Brain pericyte (primary cell): ENCODE data around the gene HMGXB3.
A peak's percentile ranks its signal among the peaks of the same experiment; 100 is the strongest.
"Not testable (repeated sequence)": the region's sequence is repeated elsewhere in the genome, so short reads cannot be mapped to it uniquely, and the experiment has no call there.

ENCODE experiments used
- DNase-seq: peaks from one replicate; pipeline ENCODE4 v3.0.0-alpha.2; 2012; ENCODE audit warnings: low read depth, low spot score

Gene HMGXB3

DNA sequence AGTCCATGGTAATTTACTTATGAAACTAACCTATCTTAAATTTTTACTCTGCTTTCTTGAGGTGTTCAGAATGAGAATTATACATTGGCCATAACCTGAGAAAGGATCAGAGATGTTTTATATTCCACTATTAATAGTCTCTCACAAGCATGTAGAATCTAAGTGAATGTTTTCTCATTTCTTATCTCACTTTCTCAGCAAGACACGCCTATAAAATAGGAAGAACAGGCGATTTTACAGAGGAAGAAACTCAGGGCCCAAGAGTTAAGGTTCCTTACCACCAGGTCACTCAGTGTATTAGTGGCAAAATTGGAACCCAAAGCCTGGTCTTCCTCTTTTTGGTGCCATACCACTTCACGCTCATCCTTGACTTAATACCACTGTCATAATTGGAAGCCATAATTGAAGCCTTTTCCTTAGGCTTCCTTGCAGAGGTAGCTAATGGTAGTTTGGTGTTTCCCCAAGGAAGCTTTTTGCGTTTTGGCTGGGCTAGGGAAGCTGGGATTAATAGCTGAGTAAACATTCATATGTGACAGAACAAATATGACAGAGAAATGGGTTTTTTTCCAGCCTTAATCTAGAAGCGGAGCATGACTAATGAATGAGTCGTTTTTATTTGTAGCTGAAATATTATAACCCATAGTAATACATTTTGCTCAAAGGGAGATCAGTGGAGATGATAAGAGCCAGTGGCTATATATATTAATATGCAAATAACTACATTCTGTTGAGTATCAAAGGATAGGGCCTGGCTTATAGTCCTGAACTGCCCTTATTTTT is 16.9 kb downstream of the HMGXB3 start:
- no peak for DNase-seq

DNA sequence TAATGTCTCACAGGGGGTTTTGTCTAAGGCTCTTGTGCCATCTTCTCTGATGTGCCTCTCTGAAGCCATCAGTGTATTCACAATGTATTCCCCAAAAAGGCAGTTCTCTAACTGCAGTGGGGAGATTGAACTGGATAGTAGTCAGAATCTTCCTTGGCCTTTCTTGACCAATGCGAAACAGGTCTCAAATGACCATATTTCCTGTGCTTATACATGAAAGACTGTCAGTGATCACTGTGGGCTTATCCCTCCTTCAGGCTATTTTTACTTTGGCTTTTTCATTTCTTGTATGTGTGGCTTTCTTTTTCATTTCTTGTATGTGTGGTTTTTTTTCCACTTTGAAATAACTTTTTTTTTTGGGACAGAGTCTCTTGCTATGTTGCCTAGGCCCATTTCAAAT is 19.7 kb downstream of the HMGXB3 start:
- DNase-seq = no peak

DNA sequence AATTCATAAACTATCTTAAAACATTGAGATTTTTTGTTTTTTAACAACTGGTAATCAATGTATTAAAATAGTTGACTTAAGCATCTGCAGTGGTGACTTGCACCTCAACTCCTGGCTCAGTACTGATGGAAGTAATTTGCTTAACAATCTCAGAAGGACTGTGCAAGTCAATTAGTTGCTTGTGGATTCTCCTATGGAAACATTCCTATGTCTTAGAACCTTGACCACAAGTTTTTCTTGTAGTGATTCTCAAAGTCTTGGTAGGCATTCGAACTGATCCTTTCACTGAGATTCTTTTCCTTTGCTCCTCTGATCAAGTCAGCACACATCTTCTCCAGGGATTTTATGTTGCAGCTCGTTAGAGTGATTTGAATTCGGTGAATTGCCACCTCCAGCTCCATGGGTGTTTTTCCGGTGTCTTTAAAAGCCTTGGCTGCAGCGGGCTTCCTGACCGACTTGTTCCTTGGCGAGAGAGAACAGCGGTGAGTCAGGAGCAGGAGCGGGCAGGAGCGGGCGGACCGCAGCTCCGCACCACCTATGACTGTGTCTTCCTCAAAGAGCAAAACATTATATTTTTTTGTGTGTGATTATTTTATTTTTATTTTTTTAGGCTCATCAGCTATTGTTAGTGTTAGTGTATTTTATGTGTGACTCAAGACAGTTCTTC is 21.1 kb downstream of the HMGXB3 start:
- no peak for DNase-seq

DNA sequence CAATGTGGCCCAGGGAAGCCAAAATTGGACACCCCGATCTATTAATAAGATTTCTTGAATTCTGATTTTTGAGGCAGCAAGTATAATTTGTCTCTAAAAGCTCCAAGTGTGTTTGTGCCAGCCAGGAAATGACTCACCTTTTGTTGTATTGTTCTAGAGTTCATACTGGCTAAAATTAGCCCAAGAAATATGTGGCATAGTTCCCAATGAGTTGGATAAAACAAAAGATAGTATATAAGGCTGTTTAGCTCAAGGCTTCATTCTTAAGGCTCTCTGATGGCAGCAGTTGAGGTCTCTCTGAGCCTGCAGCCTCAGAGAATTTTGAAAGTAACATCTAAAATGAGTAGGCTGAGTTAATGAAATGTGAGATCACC is 21.6 kb downstream of the HMGXB3 start:
- no peak for DNase-seq

DNA sequence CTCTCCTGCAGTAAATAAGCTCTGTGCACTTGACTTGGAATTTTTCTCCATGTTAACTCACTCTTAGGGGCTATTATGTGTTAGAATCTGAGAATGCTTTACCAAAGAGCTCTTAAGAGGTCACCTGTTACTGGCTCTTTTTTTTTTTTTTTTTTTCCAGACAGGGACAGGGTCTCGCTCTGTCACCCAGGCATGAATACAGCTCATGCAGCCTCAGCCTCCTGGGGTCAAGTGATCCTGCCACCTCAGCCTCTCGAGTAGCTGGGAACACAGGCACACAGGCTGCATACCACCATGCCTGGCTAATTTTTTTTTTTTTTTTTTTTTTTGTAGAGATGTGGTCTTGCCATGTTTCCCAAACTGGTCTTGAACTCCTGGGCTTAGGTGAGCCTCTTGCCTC is 22.1 kb downstream of the HMGXB3 start:
- DNase-seq = no peak

DNA sequence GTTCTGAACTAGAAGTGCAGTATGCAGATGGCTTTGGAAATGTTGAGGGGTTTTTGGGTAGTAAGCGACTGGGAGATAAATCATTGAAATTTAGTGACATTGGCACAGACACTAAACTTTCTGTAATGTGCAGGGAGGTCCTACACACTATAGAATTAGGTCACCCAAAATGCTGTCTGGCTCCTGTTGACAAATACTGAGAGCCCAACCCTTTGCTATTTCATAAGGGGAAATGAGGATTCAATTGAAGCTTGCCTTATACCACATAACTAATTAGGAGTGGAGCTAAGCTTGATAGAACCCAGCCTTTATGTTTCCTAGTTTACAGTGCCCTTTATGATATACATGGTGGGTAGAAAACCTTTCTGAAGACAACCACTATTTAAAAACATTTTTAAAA is 22.6 kb downstream of the HMGXB3 start:
- no peak for DNase-seq

DNA sequence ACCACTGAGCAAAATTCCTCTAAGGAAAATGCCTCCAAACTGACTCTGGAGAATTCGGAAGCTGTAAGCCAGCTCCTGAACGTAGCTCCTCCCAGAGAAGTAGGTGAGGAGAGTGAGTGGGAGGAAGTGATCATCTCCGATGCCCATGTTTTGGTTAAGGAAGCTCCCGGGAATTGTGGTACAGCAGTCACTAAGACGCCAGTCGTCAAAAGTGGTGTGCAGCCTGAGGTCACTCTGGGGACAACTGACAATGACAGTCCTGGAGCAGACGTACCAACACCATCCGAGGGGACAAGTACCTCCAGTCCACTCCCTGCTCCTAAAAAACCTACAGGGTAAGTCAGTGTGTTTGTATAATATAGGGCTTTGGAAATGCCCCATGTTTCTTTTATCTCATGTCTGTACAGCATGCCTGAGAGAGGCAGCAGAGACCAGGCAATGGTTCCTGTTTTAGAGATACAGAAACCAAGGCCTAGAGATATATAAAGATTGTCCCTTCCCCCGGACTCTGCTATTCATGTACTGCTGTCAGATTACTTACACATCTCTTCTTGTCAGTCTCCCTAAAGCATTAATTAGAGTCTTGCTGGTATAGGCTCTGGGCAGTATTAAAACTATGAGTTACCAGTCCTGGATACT is 23.9 kb downstream of the HMGXB3 start:
- DNase-seq = no peak

DNA sequence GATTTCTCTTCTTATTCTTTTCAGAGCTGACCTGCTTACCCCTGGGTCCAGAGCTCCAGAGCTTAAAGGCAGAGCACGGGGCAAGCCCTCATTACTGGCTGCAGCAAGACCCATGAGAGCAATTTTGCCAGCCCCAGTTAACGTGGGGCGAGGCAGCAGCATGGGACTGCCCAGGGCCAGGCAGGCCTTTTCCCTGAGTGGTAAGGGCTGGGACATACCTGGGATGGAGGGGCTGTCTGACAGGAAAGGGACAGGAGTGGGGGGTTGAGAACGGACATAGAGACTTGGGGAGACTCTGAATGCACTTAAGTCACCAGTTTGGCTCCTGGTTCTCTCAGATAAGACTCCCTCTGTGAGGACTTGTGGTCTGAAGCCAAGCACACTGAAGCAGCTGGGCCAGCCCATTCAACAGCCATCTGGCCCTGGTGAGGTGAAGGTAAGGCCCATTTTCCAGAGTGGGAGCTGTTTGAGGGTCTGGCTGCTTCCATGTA is 26.2 kb downstream of the HMGXB3 start:
- DNase-seq = no peak

DNA sequence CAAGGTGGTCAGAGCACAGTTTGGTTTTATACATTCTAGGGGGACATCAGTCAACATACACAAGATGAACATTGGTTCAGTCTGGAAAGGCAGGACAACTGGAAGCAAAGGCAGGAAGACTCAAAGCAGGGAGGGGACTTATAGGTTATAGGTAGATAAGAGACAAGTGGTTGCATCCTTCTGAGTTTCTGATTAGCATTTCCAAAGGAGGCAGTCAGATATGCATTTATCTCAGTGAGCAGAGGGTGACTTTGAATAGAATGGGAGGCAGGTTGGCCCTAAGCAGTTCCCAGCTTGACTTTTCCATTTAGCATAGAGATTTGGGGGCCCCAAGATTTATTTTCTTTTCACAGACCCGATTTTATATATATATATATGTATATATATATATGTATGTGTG is 27.5 kb downstream of the HMGXB3 start:
- DNase-seq = not testable (repeated sequence)

DNA sequence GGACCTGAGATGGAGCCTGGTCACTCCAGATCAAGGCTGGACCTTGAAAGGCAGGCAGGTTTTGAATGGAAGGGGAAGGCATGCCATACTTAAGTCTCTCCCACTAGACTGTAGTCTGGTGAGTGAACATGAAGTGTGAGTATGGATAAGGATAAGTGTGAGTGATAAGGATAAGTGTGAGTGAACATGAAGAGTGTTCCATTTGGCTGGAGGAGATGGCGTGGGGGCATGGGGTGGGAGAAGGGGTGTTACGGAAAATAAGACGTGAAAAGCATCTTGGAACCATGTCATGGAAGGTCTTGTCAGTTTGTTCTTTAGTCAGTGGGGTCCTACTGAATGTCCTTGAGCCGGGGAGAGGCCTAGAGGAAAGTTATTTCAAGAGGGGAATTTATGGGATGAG is 32.8 kb downstream of the HMGXB3 start:
- DNase-seq = no peak

DNA sequence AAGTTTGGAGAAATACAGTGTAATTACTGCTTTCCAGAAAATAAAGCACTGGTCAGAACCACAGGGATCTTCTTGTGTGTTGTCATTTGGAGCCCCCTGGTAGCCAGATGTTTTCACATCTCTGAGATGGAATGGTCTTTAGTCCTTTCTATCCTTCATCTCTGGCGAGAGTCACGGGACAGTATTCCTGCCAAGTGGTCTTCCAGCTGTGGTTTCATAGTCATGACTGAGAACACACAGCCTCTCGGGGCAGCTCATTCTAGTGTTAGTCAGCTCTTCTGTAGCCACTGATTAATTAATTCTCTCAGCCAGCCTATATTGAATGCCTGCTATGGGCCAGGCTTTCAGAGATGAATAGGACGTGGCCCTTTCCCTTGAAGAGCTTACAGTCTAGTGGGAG is 34.1 kb downstream of the HMGXB3 start:
- DNase-seq = no peak

DNA sequence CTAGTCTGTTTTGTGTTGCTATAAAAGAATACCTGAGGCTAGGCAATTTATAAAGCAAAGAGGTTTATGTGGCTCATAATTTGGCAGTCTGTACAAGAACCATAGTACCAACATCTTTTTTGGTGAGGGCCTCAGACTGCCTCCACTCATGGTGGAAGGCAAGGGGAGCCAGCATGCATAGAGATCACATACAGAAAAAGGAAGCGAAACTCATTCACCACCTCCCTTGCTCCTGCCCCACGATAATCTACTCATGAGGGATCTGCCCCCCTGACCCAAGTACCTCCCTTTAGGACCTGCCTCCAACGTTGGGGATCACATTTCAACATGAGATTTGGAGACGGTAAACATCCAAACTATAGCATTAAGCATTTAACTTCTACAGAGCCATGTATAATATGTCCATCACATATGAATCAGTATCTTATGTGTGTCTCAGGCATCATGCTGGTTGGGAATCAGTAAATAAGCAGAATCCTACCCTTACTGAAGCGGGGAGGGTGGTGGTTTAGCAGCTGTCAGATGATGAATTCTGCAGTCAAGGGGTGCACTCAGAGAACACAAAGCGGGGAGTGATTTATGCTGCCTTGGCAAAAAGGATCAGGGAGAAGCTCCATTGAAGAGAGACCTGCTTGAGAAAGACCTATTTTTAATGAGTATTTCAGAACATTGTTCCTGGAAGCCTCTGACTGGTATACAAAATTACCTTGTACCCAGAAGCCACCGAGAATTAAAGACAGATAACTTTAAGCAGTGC is 34.8 kb downstream of the HMGXB3 start:
- no peak for DNase-seq

DNA sequence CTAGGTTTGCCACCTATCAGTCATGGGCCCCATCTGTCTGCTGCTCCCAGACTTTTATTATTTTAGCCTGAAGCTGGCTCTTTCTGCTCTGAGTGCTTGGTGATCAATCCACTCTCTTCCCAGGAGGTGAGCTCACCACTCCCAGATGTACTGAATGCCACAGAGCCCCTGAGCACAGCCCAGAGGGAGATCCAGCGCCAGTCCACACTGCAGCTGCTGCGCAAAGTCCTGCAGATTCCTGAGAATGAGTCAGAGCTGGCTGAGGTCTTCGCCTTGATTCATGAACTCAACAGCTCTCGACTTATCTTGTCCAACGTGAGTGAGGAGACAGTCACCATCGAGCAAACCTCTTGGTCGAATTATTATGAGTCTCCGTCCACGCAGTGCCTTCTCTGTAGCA is 36.0 kb downstream of the HMGXB3 start:
- DNase-seq = peak; percentile 91

DNA sequence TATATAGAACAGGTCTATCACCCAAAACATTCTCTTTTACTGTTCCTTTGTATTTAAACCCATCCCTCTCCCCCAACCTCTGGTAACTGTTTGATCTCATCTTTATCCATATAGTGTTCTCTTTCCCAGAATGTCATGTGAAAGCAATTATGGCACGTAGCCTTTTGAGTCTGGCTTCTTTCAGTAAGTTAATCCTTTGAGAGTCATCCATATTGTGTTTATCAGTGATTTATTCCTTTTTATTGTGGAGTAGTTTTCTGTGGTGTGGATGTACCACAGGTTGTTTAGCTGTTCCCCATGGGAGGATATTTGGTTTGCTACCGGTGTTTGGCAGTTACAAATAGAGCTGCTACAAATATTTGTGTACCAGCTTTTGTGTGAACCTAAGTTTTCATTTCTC is 38.0 kb downstream of the HMGXB3 start:
- DNase-seq = no peak

DNA sequence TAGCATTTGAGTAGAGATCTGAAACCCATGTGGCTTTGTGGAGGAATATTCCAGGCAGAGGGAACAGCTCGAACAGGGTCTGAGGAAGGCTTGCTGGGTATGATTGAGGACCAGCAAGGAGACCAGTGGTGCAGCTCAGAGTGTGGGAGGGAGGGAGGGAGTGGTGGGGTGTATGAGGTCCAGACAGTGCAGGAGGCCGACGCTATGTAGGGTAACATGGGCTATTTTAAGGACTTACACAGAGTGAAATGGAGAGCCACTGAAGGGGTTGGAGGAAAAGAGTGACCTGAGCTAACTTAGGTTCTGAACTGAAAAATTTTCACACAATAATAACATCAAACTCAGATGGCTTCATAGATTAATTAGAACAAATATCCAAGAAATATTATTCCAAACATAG is 41.9 kb downstream of the HMGXB3 start:
- no peak for DNase-seq

DNA sequence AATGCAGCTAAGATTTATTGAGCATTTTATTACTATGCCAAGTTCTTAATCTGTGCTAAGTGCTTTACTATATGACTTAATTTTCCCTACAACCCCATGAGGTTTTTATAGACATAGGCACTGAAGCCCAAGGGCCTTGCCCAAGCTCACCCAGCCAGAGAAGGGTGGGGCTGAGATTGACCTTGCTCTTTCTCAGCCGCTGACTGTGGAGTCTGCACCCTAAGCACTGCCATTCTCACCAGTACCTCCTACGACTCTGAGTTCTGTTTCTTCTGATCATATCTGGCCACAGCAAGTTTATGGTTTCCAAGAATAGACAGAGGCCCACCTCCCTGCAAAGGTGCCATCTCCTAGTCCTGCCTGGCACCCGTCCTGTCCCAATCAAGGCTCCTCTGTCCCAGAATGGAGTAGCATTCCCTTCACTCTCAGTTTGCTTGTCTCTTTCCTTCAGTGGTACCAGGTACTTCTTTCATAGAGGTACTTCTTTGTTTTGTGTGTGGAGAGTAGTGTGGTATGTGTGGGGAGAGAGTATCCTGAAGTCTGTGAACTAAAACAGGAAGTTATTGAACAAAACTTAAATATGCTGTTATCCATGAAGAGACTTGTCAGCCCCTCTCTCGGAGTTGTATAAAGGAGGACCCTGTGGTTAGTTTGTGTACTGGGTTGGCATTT is 43.3 kb downstream of the HMGXB3 start:
- no peak for DNase-seq

DNA sequence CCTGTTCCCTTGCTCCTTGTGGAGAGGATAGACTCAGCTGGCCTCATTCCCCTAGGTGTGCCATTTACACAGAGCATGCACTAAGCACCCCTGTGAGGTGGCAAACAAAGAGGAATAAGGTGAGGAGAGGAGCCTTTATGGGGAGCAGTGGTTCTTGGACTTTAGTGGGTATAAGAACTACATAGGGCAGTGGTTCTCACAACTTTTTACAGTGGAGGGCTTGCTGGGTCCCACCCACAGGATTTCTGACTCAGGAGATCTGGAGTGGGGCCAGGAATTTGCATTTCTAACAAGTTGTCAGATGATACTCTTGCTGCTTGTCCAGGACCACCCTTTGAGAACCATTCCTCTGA is 43.8 kb downstream of the HMGXB3 start:
- DNase-seq = peak; percentile 57

DNA sequence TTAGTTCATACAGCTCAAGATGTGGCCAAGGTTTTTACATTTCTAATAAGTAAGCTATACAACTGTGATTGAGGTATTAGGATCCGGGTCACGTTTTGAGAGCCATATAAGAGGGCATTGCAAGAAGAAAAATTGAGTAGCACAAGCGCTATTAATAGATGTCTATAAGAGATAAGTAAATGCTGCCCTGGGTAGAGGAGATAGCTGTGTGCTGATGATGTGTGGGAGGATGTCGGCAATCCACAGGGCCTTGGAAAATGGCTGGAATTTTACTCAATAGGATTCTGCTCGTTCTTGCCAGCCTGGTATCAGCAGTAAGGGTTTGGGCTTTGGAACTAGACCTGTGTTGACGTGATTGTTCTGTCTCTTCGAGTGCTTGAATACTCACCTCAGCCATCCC is 44.2 kb downstream of the HMGXB3 start:
- DNase-seq = no peak

DNA sequence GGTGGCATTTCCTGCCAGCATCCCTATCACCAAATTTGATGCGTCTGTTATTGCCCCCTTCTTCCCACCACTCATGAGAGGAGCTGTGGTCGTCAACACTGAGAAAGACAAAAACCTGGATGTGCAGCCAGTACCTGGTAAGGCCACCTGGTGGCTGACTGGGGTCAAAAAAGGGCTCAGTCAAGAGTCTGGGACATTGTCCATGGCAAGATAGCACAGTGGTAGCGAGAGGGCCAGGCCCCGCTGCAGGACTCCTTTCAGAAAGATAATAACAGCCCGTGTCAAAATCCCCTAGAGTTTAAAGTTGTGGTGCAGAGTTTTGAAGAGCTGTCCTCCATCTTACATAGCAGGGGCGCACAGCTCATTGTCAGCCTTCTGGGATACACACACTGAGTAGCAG is 45.0 kb downstream of the HMGXB3 start:
- DNase-seq = no peak

DNA sequence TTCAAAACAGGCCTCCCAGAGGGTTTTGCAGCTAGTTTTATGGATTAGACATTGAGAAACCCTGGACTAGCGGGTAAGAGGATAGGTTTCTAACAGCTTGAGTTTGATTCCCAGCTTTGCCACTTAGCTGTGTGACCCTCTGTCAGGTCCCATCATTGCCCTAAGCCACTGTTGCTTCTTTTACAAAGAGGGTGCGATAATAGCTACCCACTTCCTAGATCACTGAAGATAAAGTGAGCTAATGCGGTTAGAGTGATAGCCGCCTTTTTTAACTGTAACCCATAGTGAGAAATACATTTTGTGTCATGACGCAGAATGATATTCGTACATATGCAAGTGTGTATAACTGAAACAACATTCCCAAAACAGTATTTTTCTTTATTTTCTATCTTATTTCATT is 45.5 kb downstream of the HMGXB3 start:
- no peak for DNase-seq

DNA sequence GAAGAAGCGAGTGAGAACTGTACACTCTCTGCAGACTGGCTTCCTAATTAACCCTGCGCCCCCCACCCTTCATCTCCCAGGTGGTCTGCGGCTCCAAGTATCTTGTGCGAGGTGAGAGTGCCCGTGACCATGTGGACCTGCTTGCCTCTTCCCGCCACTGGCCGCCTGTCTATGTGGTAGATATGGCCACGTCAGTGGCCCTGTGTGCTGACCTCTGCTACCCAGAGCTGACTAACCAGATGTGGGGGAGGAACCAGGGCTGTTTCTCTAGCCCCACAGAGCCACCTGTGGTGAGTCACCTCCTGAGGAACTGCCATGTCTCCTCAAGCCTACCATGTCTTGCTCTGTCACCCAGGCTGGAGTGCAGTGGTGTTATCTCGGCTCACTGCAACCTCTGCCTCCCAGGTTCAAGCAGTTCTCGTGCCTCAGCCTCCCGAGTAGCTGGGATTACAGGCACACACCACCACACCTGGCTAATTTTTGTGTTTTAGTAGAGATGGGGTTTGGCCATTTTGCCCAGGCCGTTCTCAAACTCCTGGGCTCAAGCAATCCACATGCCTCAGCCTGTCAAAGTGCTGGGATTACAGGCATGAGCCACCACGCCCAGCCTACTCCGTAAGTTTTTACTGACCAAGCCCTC is 49.8 kb downstream of the HMGXB3 start:
- not testable (repeated sequence) for DNase-seq
